Astrocyte (in vitro differentiated cells and primary cell): ENCODE results near the gene CACNB2. TPM values are rescaled to one million over a fixed set of nuclear protein-coding genes. Genes with fewer than 3 reads are reported as not detected.
A peak's percentile ranks its signal among the peaks of the same experiment; 100 is the strongest.

Experiments
- DNase-seq: peaks from one replicate; pipeline ENCODE4 v3.0.0-alpha.2; 2010; ENCODE audit warnings: low read depth
- FAIRE-seq: peaks from 2 replicates; lab custom pipeline; 2011; peaks lifted over from hg19 to GRCh38; lab: Jason Lieb, UNC
- H2AFZ ChIP-seq: 2 replicates; pipeline ENCODE4 v1.6.0; 2012; ENCODE audit warnings: low read depth, low read length, inconsistent platforms
- H3K27ac ChIP-seq: 2 replicates; pipeline ENCODE4 v1.5.1; 2011; ENCODE audit warnings: low read depth, low read length, inconsistent platforms
- H3K27me3 ChIP-seq: 2 replicates; pipeline ENCODE4 v1.6.0; 2011; ENCODE audit warnings: low read length, inconsistent platforms; ENCODE audit not compliant: insufficient read depth
- H3K36me3 ChIP-seq: 2 replicates; pipeline ENCODE4 v1.5.1; 2011; ENCODE audit warnings: low read length, inconsistent platforms; ENCODE audit not compliant: insufficient read depth
- H3K4me1 ChIP-seq: 2 replicates; pipeline ENCODE4 v1.5.1; 2011; ENCODE audit warnings: low read length, inconsistent platforms; ENCODE audit not compliant: insufficient read depth
- H3K4me2 ChIP-seq: 2 replicates; pipeline ENCODE4 v1.6.0; 2012; ENCODE audit warnings: low read length, inconsistent platforms
- H3K4me3 ChIP-seq: 2 replicates; pipeline ENCODE4 v1.5.1; 2011; ENCODE audit warnings: low read depth, mild to moderate bottlenecking, low read length, inconsistent platforms; ENCODE audit not compliant: insufficient read depth
- H3K79me2 ChIP-seq: 2 replicates; pipeline ENCODE4 v1.6.0; 2012; ENCODE audit warnings: mild to moderate bottlenecking, low read length, inconsistent platforms; ENCODE audit not compliant: insufficient read depth
- H3K9ac ChIP-seq: 2 replicates; pipeline ENCODE4 v1.6.0; 2012; ENCODE audit warnings: mild to moderate bottlenecking, low read length, inconsistent platforms
- H3K9me3 ChIP-seq: 2 replicates; pipeline ENCODE4 v1.5.1; 2012; ENCODE audit warnings: low read depth, mild to moderate bottlenecking, low read length, inconsistent platforms; ENCODE audit not compliant: insufficient read depth
- H4K20me1 ChIP-seq: 2 replicates; pipeline ENCODE4 v1.6.0; 2012; ENCODE audit warnings: low read length, inconsistent platforms; ENCODE audit not compliant: insufficient read depth
- H3K27ac Mint-ChIP-seq: one replicate; pipeline ENCODE4 v1.8.0; 2021; ENCODE audit warnings: mild to moderate bottlenecking, mixed read lengths; ENCODE audit not compliant: unreplicated experiment
- H3K27me3 Mint-ChIP-seq: one replicate; pipeline ENCODE4 v1.8.0; 2021; ENCODE audit warnings: low read depth, mixed read lengths; ENCODE audit not compliant: unreplicated experiment
- H3K36me3 Mint-ChIP-seq: one replicate; pipeline ENCODE4 v1.8.0; 2021; ENCODE audit warnings: low read depth, mixed read lengths; ENCODE audit not compliant: unreplicated experiment
- H3K4me1 Mint-ChIP-seq: one replicate; pipeline ENCODE4 v1.8.0; 2021; ENCODE audit warnings: low read depth, mixed read lengths; ENCODE audit not compliant: unreplicated experiment
- H3K4me3 Mint-ChIP-seq: one replicate; pipeline ENCODE4 v1.8.0; 2021; ENCODE audit warnings: mild to moderate bottlenecking, moderate library complexity, mixed read lengths; ENCODE audit not compliant: unreplicated experiment
- H3K9me3 Mint-ChIP-seq: one replicate; pipeline ENCODE4 v1.8.0; 2021; ENCODE audit warnings: mild to moderate bottlenecking, mixed read lengths; ENCODE audit not compliant: unreplicated experiment
- EZH2 ChIP-seq: IDR thresholded peaks from 2 replicates; pipeline ENCODE4 v1.6.1; 2012; ENCODE audit warnings: mild to moderate bottlenecking, low read length, inconsistent platforms; ENCODE audit not compliant: insufficient read depth
- total RNA-seq: library from RNA; stranded (reverse); gene quantifications from 2 replicates; pipeline ENCODE4 v1.2.1, GENCODE V29; 2021
- TF ChIP-seq, protein P1 (sequence below): IDR thresholded peaks from 2 replicates; pipeline ENCODE4 v1.5.1; 2011; ENCODE audit warnings: low read depth, mild to moderate bottlenecking, inconsistent platforms, low read length, moderate library complexity; ENCODE audit not compliant: insufficient read depth

The CACNB2 gene
- total RNA-seq, 1 donor from 2014 or later: 0.66 TPM

- Histone ChIP-seq H3K4me3 (no peak overlapping the region), H3K36me3 (no peaks in the 10 kb centered on the region), H2AFZ (no peak overlapping the region), H4K20me1 (no peaks in the 10 kb centered on the region), H3K27me3 (no peaks in the 10 kb centered on the region), H3K4me2 (peak overlapping the region; percentile 21), H3K9me3 (no peaks in the 10 kb centered on the region), H3K79me2 (no peaks in the 10 kb centered on the region), H3K9ac (no peak overlapping the region), H3K4me1 (peaks cover 9% of the 10 kb centered on the region), H3K27ac (no peak overlapping the region)
- no peak overlapping the region for H3K4me3 Mint-ChIP-seq
- TF ChIP-seq EZH2: no peak
- TF ChIP-seq, protein P1, sequence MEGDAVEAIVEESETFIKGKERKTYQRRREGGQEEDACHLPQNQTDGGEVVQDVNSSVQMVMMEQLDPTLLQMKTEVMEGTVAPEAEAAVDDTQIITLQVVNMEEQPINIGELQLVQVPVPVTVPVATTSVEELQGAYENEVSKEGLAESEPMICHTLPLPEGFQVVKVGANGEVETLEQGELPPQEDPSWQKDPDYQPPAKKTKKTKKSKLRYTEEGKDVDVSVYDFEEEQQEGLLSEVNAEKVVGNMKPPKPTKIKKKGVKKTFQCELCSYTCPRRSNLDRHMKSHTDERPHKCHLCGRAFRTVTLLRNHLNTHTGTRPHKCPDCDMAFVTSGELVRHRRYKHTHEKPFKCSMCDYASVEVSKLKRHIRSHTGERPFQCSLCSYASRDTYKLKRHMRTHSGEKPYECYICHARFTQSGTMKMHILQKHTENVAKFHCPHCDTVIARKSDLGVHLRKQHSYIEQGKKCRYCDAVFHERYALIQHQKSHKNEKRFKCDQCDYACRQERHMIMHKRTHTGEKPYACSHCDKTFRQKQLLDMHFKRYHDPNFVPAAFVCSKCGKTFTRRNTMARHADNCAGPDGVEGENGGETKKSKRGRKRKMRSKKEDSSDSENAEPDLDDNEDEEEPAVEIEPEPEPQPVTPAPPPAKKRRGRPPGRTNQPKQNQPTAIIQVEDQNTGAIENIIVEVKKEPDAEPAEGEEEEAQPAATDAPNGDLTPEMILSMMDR: no peak
- H3K4me1 Mint-ChIP-seq: no peaks in the 10 kb centered on the region
- H3K9me3 Mint-ChIP-seq: peaks cover 2% of the 10 kb centered on the region
- peak; percentile 53 for DNase-seq
- no peak for FAIRE-seq
- no peak overlapping the region for H3K27ac Mint-ChIP-seq
- peaks cover 2% of the 10 kb centered on the region for H3K27me3 Mint-ChIP-seq
- no peaks in the 10 kb centered on the region for H3K36me3 Mint-ChIP-seq
Measured at GRCh38 chr10:18195060-18195799, 55.0 kb downstream of the CACNB2 start.

- H3K4me2 ChIP-seq: no peak overlapping the region
- H2AFZ ChIP-seq: no peak overlapping the region
- H3K9me3 ChIP-seq: no peaks in the 10 kb centered on the region
- no peaks in the 10 kb centered on the region for H3K79me2 ChIP-seq
- no peak for TF ChIP-seq EZH2
- TF ChIP-seq, protein P1: no peak
- H4K20me1 ChIP-seq: no peaks in the 10 kb centered on the region
- H3K27ac ChIP-seq: no peak overlapping the region
- Mint-ChIP-seq H3K9me3 (peaks cover 2% of the 10 kb centered on the region), H3K27ac (no peak overlapping the region), H3K4me3 (no peak overlapping the region), H3K27me3 (peaks cover 2% of the 10 kb centered on the region), H3K4me1 (no peaks in the 10 kb centered on the region), H3K36me3 (no peaks in the 10 kb centered on the region)
- H3K9ac ChIP-seq: no peak overlapping the region
- no peak overlapping the region for H3K4me3 ChIP-seq
- no peak for FAIRE-seq
- DNase-seq: no peak
- no peaks in the 10 kb centered on the region for H3K27me3 ChIP-seq
- H3K4me1 ChIP-seq: peaks cover 9% of the 10 kb centered on the region
- no peaks in the 10 kb centered on the region for H3K36me3 ChIP-seq
Measured at GRCh38 chr10:18196806-18197550, 56.8 kb downstream of the CACNB2 start.
